HFFc6 (cell line): ENCODE measurements around the gene CADM1. TPM values are rescaled to one million over a fixed set of nuclear protein-coding genes. Genes with fewer than 3 reads are reported as not detected.

Experiments
- DNase-seq: peaks from one replicate; pipeline ENCODE4 v3.0.0-alpha.2; 2018
- H3K27ac Mint-ChIP-seq: 2 replicates; pipeline ENCODE4 v1.8.0; 2020; ENCODE audit warnings: mild to moderate bottlenecking, mixed read lengths
- H3K27me3 Mint-ChIP-seq: 2 replicates; pipeline ENCODE4 v1.8.0; 2021; ENCODE audit warnings: mild to moderate bottlenecking, moderate library complexity, mixed read lengths; ENCODE audit not compliant: insufficient read depth
- H3K36me3 Mint-ChIP-seq: 2 replicates; pipeline ENCODE4 v1.8.0; 2021; ENCODE audit warnings: low read depth, mixed read lengths
- H3K4me1 Mint-ChIP-seq: 2 replicates; pipeline ENCODE4 v1.8.0; 2020; ENCODE audit warnings: low read depth, mixed read lengths
- H3K4me3 Mint-ChIP-seq: 2 replicates; pipeline ENCODE4 v1.8.0; 2020; ENCODE audit warnings: mild to moderate bottlenecking, moderate library complexity, mixed read lengths
- H3K9me3 Mint-ChIP-seq: 2 replicates; pipeline ENCODE4 v1.8.0; 2020; ENCODE audit warnings: mild to moderate bottlenecking, mixed read lengths
- total RNA-seq, 6 experiments: library from RNA; stranded (reverse); fragmentation: NEBNext Ultra II Directional; extraction: Animal tissue kit (Norgen Biotek cat#: 25700); gene quantifications; 2 replicates in 1 of 6; 3 replicates in 5 of 6; pipeline ENCODE4 v1.2.3, GENCODE V29; 2021
- TF ChIP-seq, protein P1 (sequence below): fragments of 200-600 bp; sonication (generic); IDR thresholded peaks from 2 replicates; pipeline ENCODE4 v1.5.0; 2021; ENCODE audit warnings: antibody characterized with exemption, mild to moderate bottlenecking

The CADM1 gene
- total RNA-seq, 6 experiments from 2014 or later = not detected

DNA sequence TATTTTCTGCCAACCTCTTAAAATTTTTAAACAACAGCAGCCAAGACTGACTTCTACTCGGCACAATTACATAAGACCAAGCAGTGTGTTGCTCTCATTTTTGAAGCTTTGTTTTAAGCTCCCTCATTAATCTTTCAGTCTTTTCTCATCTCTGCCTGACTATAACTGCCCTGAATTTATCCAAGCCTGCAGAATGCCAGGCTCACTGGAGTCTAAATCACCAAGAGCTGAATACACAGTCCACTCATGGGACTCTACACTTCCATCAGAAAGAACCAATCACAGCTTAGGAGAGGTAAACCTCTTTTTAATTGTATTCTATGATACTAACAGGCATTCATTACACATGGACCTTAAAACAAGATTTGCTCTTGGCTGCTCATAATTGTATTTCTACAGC, 178.7 kb downstream of the CADM1 start:
- peaks cover 2% of the 10 kb centered on the region; the same call in 1 of the 2 replicates for H3K27me3 Mint-ChIP-seq
- H3K27ac Mint-ChIP-seq = no peak overlapping the region
- peaks cover 5% of the 10 kb centered on the region for H3K9me3 Mint-ChIP-seq
- no peaks in the 10 kb centered on the region for H3K4me1 Mint-ChIP-seq
- TF ChIP-seq, protein P1, sequence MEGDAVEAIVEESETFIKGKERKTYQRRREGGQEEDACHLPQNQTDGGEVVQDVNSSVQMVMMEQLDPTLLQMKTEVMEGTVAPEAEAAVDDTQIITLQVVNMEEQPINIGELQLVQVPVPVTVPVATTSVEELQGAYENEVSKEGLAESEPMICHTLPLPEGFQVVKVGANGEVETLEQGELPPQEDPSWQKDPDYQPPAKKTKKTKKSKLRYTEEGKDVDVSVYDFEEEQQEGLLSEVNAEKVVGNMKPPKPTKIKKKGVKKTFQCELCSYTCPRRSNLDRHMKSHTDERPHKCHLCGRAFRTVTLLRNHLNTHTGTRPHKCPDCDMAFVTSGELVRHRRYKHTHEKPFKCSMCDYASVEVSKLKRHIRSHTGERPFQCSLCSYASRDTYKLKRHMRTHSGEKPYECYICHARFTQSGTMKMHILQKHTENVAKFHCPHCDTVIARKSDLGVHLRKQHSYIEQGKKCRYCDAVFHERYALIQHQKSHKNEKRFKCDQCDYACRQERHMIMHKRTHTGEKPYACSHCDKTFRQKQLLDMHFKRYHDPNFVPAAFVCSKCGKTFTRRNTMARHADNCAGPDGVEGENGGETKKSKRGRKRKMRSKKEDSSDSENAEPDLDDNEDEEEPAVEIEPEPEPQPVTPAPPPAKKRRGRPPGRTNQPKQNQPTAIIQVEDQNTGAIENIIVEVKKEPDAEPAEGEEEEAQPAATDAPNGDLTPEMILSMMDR = no peak
- no peaks in the 10 kb centered on the region for H3K36me3 Mint-ChIP-seq
- DNase-seq = no peak
- H3K4me3 Mint-ChIP-seq = no peak overlapping the region

DNA sequence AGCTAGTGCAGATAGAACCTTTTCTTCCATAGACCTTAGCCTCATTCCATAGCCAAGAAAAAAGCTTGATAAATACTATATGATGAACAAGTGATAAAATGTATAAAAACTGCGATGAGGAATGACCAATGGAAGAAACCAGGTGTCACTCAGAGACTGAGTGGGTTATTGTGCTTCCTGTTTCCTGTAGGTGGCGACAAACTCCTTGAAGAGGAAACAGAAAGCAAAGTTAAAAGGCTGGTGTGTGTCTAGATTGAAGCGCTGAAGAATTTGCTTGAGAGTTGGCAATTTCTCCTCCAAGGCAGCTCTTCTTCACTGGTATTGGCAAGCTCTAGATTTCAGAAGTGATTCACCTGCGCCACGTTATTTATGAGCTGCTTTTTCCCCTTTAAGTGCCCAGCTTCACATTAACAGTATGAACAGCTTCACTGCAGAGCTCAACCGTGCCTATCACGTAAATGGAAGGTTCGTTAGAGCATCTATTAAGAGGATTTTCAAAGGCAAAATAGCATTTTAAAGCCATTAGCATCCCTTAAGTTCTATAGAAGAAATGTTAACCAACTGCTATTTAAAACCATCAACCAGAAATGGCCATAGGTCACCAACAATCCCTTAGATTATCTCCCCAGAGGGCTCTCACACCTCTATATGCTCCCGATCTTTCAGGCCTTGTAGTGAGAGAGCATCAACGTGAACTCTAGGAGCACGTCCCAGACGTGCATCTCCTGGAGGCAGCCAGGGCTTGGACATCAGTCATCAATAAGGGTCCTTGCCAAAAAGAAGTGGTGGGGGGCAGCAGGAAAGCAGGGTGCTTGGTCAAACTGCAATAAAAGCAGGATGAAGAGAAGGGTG, 179.4 kb downstream of the CADM1 start:
- Mint-ChIP-seq H3K9me3 (peaks cover 5% of the 10 kb centered on the region), H3K4me1 (no peaks in the 10 kb centered on the region), H3K36me3 (no peaks in the 10 kb centered on the region), H3K4me3 (peak overlapping the region; percentile 73; the same call in 1 of the 2 replicates), H3K27ac (no peak overlapping the region), H3K27me3 (peaks cover 2% of the 10 kb centered on the region; the same call in 1 of the 2 replicates)
- TF ChIP-seq, protein P1 = peak; percentile 72
- peak; percentile 3 for DNase-seq

DNA sequence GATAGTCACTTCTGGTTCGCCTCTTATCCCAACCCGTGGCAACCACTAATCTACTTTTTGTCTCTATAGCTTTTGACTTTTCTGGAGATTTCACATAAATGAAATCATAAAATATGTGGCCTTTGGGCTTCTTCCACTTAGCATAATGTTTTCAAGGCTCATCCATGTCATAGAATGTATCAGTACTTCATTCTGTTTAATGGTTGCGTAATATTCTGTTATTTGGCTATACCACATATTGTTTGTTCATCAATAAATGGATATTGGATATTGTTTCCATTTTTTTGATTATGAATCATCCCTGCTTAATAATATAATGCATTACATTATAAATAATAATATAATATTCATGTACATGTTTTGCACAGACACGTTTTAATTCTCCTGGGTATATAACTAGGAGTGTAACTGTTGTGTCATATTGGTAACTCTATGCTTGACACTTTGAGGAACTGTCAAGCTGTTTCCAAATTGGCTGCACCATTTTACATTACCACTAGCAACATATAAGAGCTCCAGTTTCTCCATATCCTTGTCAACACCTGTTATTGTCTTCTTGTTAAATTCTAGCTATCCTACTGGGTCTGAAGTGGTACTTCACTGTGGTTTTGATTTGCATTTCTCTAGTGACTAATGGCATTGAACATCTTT, 181.5 kb downstream of the CADM1 start:
- no peak overlapping the region for H3K4me3 Mint-ChIP-seq
- no peaks in the 10 kb centered on the region; the same call in 1 of the 2 replicates for H3K9me3 Mint-ChIP-seq
- H3K36me3 Mint-ChIP-seq = no peaks in the 10 kb centered on the region
- H3K4me1 Mint-ChIP-seq = no peaks in the 10 kb centered on the region
- TF ChIP-seq, protein P1 = no peak
- DNase-seq = no peak
- H3K27me3 Mint-ChIP-seq = peaks cover 2% of the 10 kb centered on the region; the same call in 1 of the 2 replicates
- no peak overlapping the region for H3K27ac Mint-ChIP-seq

DNA sequence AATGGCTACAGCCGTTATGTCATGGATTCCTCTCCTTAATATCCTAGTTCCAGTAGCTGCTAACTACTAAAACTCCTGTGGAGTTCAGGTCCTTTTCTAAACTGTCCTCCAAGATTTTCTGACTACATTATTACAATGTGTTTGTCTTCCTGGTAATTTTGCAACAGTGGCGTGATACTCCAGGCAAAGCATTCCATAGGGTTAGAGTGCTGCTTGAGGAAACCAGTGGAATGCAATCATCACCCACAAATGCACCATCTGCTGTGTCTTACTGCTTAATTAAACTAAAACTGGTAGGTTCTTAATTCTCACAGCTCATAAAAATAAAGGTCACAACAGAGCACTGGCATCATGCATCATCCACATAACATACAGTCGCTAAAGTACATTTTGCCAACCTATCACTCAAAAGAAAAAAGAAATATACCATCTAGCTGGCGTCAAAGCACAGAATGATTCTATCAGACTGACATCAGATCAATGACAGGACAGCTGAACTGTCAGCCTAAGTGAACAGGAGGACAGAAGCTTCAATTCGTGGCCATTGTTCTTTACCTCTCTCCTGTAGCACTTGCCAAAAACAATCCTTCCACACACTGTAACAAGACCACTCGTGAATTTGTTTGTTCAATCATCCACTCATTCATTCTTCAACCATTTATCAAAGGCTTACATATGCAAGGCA, 182.5 kb downstream of the CADM1 start:
- Mint-ChIP-seq H3K36me3 (no peaks in the 10 kb centered on the region), H3K9me3 (peaks cover 2% of the 10 kb centered on the region; the same call in 1 of the 2 replicates), H3K27me3 (peaks cover 2% of the 10 kb centered on the region; the same call in 1 of the 2 replicates), H3K4me1 (no peaks in the 10 kb centered on the region), H3K4me3 (no peak overlapping the region), H3K27ac (no peak overlapping the region)
- TF ChIP-seq, protein P1 = no peak
- DNase-seq = no peak

DNA sequence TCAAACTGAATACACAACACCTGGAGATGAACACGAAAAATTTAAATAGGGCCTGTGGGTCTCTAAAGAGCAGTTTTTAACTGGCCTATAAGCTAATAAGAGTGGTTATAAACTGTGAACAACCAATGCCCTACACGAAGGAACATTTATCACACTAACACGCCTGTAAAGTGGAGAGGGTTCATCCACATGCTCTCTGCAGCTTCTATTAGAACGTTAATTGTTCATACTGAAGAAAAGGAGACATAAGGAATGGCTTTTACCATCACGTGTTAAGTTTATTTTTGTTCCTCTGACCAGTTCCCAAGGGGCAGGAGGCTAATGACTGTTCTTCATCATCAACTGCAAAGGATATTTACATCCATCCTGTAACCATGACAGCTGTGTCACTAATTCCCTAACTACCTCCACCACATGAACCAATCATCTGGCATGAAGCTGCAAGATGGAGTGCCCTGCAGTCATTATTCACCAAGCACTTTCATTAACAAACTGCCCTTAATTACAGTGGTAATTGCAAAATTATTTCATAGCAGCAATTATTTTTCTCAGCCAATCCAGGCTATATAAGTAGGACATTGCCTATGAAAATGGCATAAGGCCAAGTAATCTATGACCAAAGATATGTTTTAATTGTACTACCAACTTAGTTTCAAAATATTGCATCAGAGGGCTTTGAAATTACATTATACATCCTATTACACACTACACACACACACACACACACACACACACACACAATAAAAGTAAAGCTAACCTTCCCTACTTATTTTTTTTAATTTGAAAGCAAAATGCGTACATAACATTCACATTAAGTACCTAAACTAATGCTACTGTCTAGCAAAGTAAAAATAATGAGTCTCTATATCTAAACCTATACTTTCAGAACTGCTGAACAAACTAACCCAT, 186.7 kb downstream of the CADM1 start:
- Mint-ChIP-seq H3K4me3 (no peak overlapping the region), H3K4me1 (no peaks in the 10 kb centered on the region)

More for the DNA sequence above, 186.7 kb downstream of the CADM1 start:
- Mint-ChIP-seq H3K36me3 (no peaks in the 10 kb centered on the region), H3K27me3 (no peaks in the 10 kb centered on the region), H3K9me3 (peaks cover 17% of the 10 kb centered on the region; the same call in 1 of the 2 replicates), H3K27ac (no peak overlapping the region)
- DNase-seq = no peak
- TF ChIP-seq, protein P1 = no peak
